Measurements from ENCODE around the gene SMOC2.

The SMOC2 gene

DNA sequence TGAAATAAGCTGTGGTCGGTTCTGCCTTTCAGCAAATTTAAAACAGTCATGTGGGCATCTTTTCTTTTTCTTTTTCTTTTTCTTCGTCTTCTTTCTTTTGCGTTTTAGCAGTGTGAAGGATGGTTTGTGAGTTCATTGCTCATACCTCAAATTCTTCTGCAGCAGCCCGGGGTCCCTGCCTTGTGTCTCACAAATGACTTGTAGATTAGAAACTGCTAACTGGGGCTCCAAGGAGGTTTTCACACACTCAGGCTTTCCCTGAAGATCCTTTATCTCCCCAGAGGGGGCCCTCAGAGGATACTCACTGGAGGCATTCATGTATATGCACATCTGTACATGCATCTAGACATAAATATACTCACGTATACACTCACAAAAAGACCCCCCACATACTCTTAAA is 1.7 kb downstream of the SMOC2 start:
- no peak for DNase-seq (ENCODE audit: low read depth in 2 of 2)

- no peak for DNase-seq (ENCODE audit: low read depth in 2 of 2)
Observed at GRCh38 chr6:168447282-168447681, 6.3 kb downstream of the SMOC2 start.

- DNase-seq (ENCODE audit: low read depth in 2 of 2): no peak
Observed at GRCh38 chr6:168447700-168448099, 6.7 kb downstream of the SMOC2 start.

GRCh38 chr6:168448243-168448855 is 7.4 kb downstream of the SMOC2 start:
- no peak for DNase-seq (ENCODE audit: low read depth in 2 of 2)

- DNase-seq (ENCODE audit: low read depth in 2 of 2): no peak
Observed at GRCh38 chr6:168450917-168451316, 9.9 kb downstream of the SMOC2 start.

DNA sequence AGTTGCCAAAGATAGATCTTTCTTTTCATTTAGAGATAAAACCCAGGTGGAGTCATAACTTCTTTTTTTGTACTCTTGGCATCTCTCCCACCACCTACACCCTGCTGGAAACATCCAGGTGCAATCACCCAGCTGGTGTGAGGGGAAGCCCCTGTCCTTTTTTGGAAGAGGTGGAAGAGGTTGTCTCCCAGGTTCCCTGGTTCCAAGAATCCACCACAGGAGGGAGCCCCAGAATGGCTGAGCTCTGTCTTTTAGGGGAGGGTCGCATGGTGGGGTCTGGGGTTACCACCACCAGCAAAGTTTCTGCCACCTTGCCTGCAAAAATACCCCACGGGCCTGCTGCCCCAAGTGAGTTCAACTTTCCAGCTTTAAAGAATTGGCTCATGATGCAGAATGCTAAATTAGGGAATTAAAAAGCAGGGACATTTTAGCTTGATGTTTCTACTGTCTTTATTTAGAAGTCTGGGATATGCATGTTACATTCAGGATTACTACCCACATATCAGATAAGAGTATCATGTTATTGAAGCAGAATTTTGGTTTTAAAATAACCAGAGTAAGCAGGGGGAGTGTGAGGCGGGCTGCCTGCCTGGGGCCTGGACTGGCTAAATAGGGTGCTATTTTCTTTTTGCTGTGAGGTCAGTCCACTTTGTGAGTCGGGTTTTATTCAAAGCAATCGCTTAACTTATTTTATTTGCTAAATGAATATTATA is 11.0 kb downstream of the SMOC2 start:
- no peak for DNase-seq (ENCODE audit: low read depth in 2 of 2)

GRCh38 chr6:168452685-168453377 is 11.8 kb downstream of the SMOC2 start:
- DNase-seq (ENCODE audit: low read depth in 2 of 2): no peak

- DNase-seq (ENCODE audit: low read depth in 2 of 2): no peak
Observed at GRCh38 chr6:168455847-168456530, 15.0 kb downstream of the SMOC2 start.

GRCh38 chr6:168456907-168457652 is 16.1 kb downstream of the SMOC2 start:
- no peak for DNase-seq (ENCODE audit: low read depth in 2 of 2)

DNA sequence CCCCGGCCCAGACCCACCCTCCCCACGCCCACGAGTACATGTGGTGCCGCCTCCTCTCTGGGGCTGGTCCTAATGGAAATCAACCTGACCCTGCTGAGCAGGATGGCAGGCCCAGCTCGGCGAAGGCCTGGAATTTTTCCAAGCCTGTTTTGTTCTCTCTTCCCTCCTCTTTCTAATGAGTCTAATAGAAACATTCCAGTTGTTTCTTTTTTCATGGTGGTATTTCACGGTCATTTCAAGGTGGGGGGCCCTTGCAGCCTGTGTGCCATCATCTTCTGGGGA is 16.6 kb downstream of the SMOC2 start:
- no peak for DNase-seq (ENCODE audit: low read depth in 2 of 2)

DNA sequence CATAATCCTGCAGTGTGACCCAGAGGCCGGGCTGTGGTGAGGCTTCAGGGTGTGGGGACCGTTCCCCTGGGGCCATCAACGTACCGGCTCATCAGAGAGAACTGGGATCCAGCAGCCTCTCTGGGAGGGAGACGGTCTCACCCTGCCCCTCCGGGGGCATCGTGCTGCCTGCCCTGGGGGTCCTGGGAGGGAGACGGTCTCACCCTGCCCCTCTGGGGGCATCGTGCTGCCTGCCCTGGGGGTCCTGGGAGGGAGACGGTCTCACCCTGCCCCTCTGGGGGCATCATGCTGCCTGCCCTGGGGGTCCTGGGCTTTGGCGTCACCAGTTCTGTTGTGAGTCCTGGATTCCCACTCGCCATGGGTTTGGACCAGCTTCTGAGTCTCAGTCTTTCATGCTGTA is 17.1 kb downstream of the SMOC2 start:
- DNase-seq (ENCODE audit: low read depth in 2 of 2): no peak

GRCh38 chr6:168459572-168459971 is 18.6 kb downstream of the SMOC2 start:
- DNase-seq (ENCODE audit: low read depth in 2 of 2): no peak

DNA sequence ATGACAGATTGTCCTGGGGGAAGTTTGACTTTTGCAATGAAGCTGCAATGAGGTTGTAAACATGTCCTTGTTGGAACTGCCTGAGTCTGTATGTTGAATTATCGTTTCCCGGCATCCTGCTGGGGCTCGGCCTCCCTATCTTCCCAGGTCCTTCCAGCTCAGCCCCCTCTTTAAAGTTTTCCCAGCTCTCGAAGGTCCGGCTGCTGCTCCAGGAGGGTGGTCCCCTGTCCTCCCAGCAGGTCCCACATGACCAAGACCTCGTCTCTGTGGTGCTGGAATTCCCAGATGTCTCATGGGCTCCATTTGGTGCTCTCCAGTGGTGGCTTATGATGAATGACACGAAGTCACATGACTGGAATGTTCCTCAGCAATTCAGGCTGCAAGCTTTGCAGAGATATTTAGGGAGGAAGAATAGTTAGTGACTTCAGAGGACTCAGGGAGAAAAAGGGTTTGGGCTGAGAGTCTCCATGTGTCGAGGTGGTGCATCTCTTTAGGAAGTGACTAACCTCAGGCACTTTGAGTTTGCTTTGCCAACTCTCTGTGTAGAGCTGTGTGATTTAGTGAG is 21.4 kb downstream of the SMOC2 start:
- no peak for DNase-seq (ENCODE audit: low read depth in 2 of 2)

GRCh38 chr6:168464546-168464945 is 23.6 kb downstream of the SMOC2 start:
- DNase-seq (ENCODE audit: low read depth in 2 of 2): no peak

- DNase-seq (ENCODE audit: low read depth in 2 of 2): no peak
Observed at GRCh38 chr6:168468045-168468444, 27.1 kb downstream of the SMOC2 start.

- no peak for DNase-seq (ENCODE audit: low read depth in 2 of 2)
Observed at GRCh38 chr6:168469521-168469920, 28.5 kb downstream of the SMOC2 start.

DNA sequence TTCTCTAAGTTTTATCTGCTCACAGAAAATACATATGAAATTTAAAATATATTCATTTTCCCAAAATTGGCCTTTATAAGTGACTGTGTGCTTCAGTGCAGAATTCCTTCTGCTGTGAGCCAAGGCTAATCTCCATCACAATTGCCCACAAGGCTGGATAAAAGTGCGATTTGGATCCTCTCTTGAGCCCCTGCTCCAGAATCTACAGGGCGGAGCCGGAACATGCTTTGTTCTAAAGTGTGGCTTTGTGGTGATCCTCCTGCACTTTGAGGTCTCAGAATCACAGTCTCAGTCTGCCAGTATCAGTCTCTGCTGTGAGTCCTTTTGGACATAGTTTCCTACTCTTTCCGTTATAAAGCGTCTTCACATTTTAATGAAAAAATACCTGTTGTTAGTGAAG is 28.9 kb downstream of the SMOC2 start:
- DNase-seq (ENCODE audit: low read depth in 2 of 2): no peak

DNA sequence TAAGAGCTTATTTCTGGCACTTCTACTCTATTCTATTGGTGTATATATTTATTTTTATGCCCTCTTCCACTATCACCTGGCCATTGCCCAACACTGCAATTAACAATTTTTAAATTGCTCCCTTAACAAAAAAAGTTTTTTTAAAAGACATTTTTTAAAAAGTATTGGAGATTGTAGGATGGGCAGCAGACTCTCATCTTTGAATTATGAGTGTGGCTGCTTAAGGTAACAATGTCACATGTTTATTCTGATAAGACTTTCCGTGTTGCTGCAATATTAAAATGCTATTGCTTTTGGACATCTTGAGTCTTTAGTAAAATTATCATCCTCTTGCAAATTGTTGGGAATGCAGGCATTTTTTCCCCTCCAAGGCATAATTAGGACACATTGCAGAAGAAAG is 31.4 kb downstream of the SMOC2 start:
- DNase-seq (ENCODE audit: low read depth in 2 of 2): no peak

DNA sequence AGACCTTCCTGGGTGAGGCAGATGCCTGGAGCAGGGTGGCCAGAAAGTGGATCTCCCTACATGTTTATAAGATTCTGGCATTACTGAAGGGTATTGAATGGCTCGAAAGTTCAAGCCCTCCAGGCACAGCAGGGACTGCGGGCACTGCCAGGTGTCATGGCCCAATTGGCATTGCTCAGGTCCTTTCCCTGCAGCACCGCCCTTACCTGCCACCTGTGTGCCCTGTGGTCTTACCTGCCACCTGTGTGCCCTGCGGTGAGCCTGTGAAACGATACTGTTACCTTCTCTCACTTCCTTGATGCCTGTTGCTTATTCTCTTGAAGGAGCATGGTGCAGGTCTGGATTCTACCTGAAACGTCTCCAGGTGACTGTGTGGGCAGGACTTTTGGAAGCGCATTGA is 32.2 kb downstream of the SMOC2 start:
- DNase-seq (ENCODE audit: low read depth in 2 of 2): no peak

DNA sequence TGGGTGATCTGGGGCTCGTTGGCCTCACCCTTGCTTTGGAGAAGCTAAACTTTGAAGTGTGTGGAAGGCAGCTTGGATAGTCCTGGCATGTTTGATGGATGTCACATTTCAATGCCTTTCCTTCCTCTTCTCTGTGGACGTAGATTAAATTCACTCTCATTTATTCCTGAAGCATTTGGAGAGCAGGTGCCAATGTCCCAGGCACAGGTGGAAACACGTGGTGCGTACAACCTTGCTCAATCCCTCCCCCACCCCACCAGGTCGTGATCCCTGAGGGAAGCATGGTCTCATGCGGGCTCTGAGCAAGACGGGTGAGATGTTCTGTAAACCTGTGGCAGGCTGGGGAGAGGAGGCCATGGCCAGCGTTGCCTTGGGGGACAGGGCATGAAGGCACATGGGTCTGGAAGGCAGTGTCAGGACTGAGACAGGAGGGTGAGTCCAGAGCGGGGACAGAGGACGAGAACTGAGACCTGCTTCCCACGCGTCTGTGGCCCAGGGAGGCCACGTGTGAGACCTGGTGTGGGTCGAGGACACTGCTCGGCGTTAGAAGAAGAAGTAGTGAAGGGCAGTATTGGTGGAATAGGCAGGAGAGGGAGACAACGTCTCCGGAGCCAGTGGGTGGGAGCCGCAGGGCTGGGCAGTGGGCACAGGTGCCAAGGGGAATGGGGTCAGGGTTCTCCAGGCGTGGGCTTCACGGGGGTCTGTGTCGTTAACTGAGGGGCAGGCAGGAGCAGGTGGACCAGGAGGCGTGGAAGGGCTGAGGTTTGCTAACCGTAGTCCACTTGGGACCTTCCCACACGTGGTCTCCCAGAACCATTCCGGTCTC is 34.4 kb downstream of the SMOC2 start:
- no peak for DNase-seq (ENCODE audit: low read depth in 2 of 2)

DNA sequence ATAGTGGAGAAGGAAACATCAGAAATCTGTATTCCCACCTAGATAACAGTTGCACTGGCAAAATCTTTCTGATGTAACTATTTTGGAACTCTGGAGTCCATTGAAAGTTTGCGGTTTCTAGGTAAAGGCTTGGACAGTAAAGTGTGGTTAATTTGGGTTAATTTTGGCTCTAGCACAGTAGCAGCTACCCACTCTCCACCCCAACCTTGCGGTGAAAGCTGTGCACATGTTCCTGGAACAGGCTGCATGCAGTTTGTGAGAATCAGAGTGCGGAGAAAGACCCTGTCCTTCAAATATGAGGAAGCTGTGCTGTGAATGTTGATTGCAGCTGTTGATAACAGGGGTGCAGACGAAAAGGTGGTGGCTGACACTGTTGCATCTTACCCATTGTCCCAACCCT is 38.4 kb downstream of the SMOC2 start:
- DNase-seq (ENCODE audit: low read depth in 2 of 2): no peak

Measured in stimulated activated CD4-positive, alpha-beta T cell treated with anti-CD3 and anti-CD28 coated beads, Interleukin-1b, Interleukin-23, amount 100 ng/mL, for 1 hour (primary cell).